Measurements from ENCODE around the gene ORC5. TPM values are rescaled to one million over a fixed set of nuclear protein-coding genes. Genes with fewer than 3 reads are reported as not detected.

Gene ORC5
- total and polyA plus RNA-seq, 2 experiments from 2014 or later, result 10.9 to 89.0 TPM

GRCh38 chr7:104093127-104093526 is 114.7 kb downstream of the ORC5 start:
- H4K20me1 ChIP-seq (replicated peaks; ENCODE audit: insufficient read depth), result no peaks in the 10 kb centered on the region
- no peaks in the 10 kb centered on the region for H3K9me2 ChIP-seq (ENCODE audit: insufficient read depth)
- Mint-ChIP-seq H3K27me3 (ENCODE audit: insufficient read depth, low read depth, poor library complexity) (peaks cover 7% of the 10 kb centered on the region), H3K27ac (no peak overlapping the region), H3K36me3 (ENCODE audit: low read depth) (no peaks in the 10 kb centered on the region), H3K4me1 (no peaks in the 10 kb centered on the region), H3K9me3 (no peaks in the 10 kb centered on the region), H3K4me3 (no peak overlapping the region)
- no peaks in the 10 kb centered on the region for H3K79me2 ChIP-seq (replicated peaks; ENCODE audit: insufficient read depth)
- no peaks in the 10 kb centered on the region for H3K4me1 ChIP-seq (ENCODE audit: insufficient read depth)
- H3K36me3 ChIP-seq (ENCODE audit: insufficient read depth), result no peaks in the 10 kb centered on the region
- ATAC-seq (no peak), DNase-seq (ENCODE audit: low spot score) (no peak)
- H3K27ac ChIP-seq (ENCODE audit: low read depth), result no peak overlapping the region
- no peak overlapping the region for H3K4me2 ChIP-seq
- no peak overlapping the region for H3K4me3 ChIP-seq
- H3F3A ChIP-seq (replicated peaks; ENCODE audit: low read depth), result no peaks in the 10 kb centered on the region
- H3K27me3 ChIP-seq (ENCODE audit: insufficient read depth), result no peaks in the 10 kb centered on the region
- no peak overlapping the region for H2AFZ ChIP-seq
- TF ChIP-seq CREB1 (CRISPR knock-in tag; IDR thresholded peaks at IDR 0.05; ENCODE audit: low read depth), result no peak
- no peak for TF ChIP-seq STAT1 (IDR thresholded peaks at IDR 0.05; ENCODE audit: unreplicated experiment)
- TF ChIP-seq, protein P1, sequence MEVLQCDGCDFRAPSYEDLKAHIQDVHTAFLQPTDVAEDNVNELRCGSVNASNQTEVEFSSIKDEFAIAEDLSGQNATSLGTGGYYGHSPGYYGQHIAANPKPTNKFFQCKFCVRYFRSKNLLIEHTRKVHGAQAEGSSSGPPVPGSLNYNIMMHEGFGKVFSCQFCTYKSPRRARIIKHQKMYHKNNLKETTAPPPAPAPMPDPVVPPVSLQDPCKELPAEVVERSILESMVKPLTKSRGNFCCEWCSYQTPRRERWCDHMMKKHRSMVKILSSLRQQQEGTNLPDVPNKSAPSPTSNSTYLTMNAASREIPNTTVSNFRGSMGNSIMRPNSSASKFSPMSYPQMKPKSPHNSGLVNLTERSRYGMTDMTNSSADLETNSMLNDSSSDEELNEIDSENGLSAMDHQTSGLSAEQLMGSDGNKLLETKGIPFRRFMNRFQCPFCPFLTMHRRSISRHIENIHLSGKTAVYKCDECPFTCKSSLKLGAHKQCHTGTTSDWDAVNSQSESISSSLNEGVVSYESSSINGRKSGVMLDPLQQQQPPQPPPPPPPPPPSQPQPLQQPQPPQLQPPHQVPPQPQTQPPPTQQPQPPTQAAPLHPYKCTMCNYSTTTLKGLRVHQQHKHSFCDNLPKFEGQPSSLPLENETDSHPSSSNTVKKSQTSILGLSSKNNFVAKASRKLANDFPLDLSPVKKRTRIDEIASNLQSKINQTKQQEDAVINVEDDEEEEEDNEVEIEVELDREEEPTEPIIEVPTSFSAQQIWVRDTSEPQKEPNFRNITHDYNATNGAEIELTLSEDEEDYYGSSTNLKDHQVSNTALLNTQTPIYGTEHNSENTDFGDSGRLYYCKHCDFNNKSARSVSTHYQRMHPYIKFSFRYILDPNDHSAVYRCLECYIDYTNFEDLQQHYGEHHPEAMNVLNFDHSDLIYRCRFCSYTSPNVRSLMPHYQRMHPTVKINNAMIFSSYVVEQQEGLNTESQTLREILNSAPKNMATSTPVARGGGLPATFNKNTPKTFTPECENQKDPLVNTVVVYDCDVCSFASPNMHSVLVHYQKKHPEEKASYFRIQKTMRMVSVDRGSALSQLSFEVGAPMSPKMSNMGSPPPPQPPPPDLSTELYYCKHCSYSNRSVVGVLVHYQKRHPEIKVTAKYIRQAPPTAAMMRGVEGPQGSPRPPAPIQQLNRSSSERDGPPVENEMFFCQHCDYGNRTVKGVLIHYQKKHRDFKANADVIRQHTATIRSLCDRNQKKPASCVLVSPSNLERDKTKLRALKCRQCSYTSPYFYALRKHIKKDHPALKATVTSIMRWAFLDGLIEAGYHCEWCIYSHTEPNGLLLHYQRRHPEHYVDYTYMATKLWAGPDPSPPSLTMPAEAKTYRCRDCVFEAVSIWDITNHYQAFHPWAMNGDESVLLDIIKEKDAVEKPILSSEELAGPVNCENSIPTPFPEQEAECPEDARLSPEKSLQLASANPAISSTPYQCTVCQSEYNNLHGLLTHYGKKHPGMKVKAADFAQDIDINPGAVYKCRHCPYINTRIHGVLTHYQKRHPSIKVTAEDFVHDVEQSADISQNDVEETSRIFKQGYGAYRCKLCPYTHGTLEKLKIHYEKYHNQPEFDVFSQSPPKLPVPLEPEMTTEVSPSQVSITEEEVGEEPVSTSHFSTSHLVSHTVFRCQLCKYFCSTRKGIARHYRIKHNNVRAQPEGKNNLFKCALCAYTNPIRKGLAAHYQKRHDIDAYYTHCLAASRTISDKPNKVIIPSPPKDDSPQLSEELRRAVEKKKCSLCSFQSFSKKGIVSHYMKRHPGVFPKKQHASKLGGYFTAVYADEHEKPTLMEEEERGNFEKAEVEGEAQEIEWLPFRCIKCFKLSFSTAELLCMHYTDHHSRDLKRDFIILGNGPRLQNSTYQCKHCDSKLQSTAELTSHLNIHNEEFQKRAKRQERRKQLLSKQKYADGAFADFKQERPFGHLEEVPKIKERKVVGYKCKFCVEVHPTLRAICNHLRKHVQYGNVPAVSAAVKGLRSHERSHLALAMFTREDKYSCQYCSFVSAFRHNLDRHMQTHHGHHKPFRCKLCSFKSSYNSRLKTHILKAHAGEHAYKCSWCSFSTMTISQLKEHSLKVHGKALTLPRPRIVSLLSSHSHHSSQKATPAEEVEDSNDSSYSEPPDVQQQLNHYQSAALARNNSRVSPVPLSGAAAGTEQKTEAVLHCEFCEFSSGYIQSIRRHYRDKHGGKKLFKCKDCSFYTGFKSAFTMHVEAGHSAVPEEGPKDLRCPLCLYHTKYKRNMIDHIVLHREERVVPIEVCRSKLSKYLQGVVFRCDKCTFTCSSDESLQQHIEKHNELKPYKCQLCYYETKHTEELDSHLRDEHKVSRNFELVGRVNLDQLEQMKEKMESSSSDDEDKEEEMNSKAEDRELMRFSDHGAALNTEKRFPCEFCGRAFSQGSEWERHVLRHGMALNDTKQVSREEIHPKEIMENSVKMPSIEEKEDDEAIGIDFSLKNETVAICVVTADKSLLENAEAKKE (CRISPR knock-in tag; IDR thresholded peaks at IDR 0.05), result no peak
- no peak for TF ChIP-seq EZH2phosphoT487 (IDR thresholded peaks at IDR 0.05; ENCODE audit: unreplicated experiment)
- no peak for TF ChIP-seq POLR2AphosphoS5 (IDR thresholded peaks at IDR 0.05; ENCODE audit: low read depth)
- TF ChIP-seq, protein P2, sequence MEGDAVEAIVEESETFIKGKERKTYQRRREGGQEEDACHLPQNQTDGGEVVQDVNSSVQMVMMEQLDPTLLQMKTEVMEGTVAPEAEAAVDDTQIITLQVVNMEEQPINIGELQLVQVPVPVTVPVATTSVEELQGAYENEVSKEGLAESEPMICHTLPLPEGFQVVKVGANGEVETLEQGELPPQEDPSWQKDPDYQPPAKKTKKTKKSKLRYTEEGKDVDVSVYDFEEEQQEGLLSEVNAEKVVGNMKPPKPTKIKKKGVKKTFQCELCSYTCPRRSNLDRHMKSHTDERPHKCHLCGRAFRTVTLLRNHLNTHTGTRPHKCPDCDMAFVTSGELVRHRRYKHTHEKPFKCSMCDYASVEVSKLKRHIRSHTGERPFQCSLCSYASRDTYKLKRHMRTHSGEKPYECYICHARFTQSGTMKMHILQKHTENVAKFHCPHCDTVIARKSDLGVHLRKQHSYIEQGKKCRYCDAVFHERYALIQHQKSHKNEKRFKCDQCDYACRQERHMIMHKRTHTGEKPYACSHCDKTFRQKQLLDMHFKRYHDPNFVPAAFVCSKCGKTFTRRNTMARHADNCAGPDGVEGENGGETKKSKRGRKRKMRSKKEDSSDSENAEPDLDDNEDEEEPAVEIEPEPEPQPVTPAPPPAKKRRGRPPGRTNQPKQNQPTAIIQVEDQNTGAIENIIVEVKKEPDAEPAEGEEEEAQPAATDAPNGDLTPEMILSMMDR (conservative IDR thresholded peaks at IDR 0.05; ENCODE audit: low read depth in 2 of 2), result no peak
- no peak for TF ChIP-seq NANOG (IDR thresholded peaks at IDR 0.05; ENCODE audit: borderline replicate concordance)
- TF ChIP-seq, protein P3, sequence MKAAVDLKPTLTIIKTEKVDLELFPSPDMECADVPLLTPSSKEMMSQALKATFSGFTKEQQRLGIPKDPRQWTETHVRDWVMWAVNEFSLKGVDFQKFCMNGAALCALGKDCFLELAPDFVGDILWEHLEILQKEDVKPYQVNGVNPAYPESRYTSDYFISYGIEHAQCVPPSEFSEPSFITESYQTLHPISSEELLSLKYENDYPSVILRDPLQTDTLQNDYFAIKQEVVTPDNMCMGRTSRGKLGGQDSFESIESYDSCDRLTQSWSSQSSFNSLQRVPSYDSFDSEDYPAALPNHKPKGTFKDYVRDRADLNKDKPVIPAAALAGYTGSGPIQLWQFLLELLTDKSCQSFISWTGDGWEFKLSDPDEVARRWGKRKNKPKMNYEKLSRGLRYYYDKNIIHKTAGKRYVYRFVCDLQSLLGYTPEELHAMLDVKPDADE (IDR thresholded peaks at IDR 0.05), result no peak
- TF ChIP-seq JUNB (IDR thresholded peaks at IDR 0.05; ENCODE audit: unreplicated experiment), result no peak
- no peak for TF ChIP-seq REST (IDR thresholded peaks at IDR 0.05; ENCODE audit: unreplicated experiment)
- no peak for TF ChIP-seq EZH2 (IDR thresholded peaks at IDR 0.05; ENCODE audit: low read depth, unreplicated experiment)
- no peak for TF ChIP-seq ZNF114 (CRISPR knock-in tag; IDR thresholded peaks at IDR 0.05)
- TF ChIP-seq ZNF331 (CRISPR knock-in tag; IDR thresholded peaks at IDR 0.05; ENCODE audit: low read depth), result no peak
